OCI-M2 (cell line): ENCODE results near the gene CCL4.
"Not testable (repeated sequence)": the region's sequence is repeated elsewhere in the genome, so short reads cannot be mapped to it uniquely, and the experiment has no call there.

Experiments
- DNase-seq: peaks from one replicate; lab custom pipeline; 2025; ENCODE audit not compliant: unreplicated experiment; lab: John Stamatoyannopoulos, UW

The CCL4 gene

GRCh38 chr17:36115649-36115977, 12.0 kb downstream of the CCL4 start:
- not testable (repeated sequence) for DNase-seq

GRCh38 chr17:36117505-36118382, 14.1 kb downstream of the CCL4 start:
- DNase-seq = no peak

DNA sequence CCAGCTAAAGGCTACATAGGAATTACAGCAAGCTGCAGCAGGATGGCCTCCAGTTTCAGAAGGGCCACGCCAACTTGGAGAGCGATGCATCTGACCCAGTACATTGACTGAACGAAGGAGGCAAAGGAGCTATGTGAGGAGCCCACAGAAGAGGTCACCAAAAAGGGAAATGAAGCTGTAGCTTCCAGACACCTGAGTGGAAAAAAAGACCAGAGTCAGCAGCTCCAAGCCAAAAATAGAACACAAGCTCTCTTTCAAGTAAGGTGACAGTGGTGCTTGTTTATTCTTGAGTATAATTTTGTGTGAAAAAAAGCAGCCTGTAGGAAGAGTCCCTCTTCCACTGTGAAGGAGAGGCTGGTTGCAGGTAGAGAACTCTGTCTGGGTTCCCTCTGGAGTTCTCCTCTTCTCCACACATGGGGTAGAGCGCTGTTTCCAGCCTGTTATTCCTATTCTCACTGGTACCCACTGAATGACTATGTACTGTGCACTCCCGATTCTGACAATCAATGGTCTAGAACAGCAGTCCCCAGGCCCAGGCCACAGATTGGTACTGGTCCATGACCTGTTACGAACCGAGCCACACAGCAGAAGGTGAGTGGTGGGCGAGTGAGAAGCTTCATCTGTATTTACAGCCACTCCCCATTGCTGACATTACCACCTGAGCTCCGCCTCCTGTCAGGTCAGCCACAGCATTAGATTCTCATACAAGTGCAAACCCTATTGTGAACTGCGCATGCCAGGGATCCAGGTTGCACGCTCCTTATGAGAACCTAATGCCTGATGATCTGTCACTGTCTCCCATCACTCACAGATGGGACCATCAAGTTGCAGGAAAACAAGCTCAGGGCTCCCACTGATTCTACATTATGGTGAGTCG, 15.1 kb downstream of the CCL4 start:
- no peak for DNase-seq

- DNase-seq = no peak
Observed at GRCh38 chr17:36120221-36120620, 16.6 kb downstream of the CCL4 start.

DNA sequence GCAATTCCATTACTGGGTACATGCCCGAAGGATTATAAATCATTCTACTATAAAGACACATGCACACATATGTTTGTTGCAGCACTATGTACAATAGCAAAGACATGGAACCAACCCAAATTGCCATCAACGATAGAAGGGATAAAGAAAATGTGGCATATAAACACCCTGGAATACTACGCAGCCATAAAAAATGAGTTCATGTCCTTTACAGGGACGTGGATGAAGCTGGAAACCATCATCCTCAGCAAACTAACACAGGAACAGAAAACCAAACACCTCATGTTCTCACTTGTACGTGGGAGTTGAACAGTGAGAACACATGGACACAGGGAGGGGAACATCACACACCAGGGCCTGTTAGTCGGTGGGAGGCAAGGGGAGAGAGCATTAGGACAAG, 17.5 kb downstream of the CCL4 start:
- DNase-seq = not testable (repeated sequence)

DNA sequence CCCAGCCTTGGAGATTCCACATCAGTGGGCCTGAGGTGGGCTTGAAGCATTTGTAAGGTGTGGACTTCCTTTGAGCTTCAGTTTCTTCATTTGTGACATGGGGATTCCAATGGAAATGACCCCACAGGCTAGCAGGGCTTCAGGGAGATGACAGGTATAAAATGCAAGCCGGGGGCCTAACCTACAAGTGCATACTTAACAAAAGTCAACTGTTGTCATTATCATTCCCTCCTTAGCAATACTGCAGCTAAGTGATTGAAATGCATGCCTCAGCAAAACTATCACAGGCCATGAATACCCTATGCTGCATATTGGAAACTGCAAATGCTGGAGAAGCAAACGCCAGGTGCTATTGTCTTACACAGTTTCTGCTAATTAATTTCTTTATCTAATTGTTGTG, 19.8 kb downstream of the CCL4 start:
- DNase-seq = no peak

GRCh38 chr17:36124879-36125824, 21.5 kb downstream of the CCL4 start:
- DNase-seq = no peak

DNA sequence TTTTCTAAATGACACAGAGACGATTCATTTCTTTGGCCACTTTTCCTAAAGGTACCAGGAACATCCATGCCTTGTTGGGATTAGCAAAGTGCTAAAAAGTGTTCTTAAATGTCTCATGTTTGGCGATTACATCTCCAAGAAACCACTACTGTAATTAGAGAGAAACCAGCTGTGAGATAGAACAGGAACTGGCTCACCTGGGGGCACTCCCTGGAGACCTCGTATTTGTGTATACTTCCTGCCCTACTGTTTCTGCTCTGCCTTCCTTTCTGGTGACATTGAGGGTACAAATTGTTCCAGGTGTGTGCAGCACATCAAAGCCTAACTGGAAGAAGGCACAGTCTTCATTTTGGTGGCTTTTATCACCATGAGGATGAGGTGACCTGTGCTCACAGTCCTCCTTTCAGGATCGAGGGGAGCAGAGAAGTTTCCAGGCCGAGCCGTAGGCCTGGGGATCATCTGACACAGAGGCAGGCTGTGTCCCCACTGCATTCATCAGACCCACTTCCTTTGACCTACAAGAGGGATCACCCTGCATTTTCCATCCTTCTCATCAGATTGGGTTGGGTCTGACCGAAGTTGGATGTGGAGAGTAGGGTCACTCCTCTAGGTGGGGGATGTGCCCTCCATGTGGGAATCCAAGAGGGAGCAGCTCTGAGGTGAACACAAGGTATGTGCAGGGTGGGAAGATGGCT, 23.7 kb downstream of the CCL4 start:
- no peak for DNase-seq

- DNase-seq = no peak
Observed at GRCh38 chr17:36127911-36128310, 24.3 kb downstream of the CCL4 start.

DNA sequence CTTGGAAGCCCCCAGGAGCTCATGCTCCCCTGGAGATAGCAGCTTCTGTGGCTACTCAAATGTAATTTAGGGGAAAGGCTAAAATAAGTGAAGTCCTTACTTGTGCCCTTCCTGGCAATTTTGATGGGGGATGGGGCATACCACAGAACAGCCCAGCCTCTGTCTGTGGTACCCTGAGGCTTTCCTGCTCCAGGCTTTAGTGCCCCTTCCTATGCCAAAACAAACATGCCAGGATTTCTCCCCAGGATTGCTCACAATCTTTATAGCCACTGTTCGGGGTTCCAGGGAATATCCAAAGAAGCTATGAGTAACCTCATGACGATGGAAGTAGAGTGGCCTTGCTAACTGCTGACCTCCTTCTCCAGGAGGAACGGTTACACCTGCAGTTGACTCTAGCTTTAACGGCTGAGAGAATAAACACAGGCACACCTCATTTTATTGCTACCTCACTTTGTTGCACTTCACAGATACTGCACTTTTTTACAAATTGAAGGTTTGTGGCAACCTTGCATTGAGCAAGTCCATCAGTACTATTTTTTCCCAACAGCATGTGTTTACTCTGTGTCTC, 24.9 kb downstream of the CCL4 start:
- no peak for DNase-seq

DNA sequence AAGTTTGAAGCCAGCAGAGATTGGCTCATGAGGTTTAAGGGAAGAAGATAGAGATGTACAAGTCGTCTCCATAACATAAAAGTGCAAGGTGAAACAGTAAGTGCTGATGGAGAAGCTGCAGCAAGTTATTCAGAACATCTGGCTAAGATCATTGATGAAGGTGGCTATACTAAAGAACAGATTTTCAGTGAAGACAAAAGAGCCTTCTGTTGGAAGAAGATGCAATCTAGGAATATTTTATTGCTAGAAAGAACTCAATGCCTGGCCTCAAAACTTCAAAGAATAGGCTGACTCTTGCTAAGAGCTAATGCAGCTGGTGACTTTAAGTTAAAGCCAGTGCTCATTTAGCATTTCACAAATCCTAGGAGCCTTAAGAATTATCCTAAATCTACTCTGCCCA, 26.0 kb downstream of the CCL4 start:
- DNase-seq = no peak

- no peak for DNase-seq
Observed at GRCh38 chr17:36130346-36130745, 26.7 kb downstream of the CCL4 start.

- no peak for DNase-seq
Observed at GRCh38 chr17:36131421-36131820, 27.8 kb downstream of the CCL4 start.

DNA sequence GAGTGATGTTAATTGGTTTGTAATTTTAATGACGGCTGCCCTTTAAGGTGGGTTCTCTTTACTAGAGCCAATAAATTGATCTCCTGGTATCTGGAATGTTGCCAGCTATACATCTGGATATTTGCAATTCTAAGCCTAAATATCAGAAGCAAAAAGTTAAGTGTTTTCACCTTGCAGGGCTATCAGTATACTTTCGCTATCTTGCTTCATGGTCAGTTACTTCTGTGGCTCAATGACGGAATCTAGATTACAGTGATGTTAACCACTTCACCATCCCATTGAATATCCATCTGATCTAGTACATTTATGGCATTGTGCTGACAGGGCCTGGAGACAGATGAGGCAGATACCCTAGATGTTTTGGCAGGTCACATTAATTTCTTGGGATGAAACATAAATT, 28.3 kb downstream of the CCL4 start:
- DNase-seq = no peak

- no peak for DNase-seq
Observed at GRCh38 chr17:36132421-36132831, 28.8 kb downstream of the CCL4 start.

DNA sequence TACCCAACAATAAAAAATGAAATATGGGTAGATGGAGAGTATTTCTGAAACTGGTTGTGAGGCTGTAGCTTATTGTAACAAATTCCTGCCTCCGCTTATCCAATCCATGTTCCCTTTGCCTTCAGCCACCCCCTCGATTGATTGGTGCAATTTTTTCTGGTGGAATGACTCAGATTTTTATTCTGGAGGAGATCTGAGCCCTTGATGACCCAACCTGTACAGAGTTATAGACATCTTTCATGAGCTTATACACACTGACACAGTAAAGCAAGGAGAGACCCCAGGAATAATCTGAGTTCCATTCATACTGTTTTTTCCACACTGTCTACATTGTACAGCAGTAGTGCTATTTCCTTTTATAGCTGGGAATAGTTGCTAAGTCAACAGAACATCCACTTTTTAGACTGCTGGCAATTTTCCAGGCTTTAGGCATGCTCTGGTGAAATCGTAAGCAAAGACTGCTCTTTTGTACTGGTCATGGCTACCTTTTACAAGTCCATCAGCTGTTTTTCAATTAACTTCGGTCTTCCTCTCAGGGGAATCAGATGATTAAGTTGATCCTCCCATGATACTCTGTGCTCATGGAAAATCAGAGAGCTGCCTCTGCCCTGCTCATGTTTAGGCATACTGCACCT, 30.1 kb downstream of the CCL4 start:
- DNase-seq = no peak

GRCh38 chr17:36135465-36135864, 31.8 kb downstream of the CCL4 start:
- DNase-seq = no peak

GRCh38 chr17:36136036-36136435, 32.4 kb downstream of the CCL4 start:
- DNase-seq = no peak

DNA sequence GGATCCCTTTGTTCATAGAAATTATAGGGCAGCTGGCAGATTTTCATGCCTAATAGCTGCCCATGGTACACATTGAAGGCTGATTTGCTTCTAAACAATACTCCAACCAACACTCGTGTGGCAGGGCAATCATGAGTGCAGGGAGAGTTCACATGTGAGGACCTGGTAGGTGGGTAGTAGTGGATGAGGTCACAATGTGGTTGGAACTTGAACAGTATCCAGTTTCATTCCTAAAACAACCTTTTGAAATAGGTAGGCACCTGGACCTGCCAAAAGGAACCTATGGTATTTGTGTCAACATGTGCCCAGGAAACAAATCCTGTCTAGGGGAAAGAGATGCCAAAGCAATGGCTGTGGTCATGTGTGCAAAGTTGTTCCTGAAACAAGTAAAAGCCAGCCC, 32.8 kb downstream of the CCL4 start:
- DNase-seq = no peak

GRCh38 chr17:36142235-36142634, 38.6 kb downstream of the CCL4 start:
- DNase-seq = no peak
